BJ (cell line): Measurements from ENCODE around the gene ZSCAN30. TPM values are rescaled to one million over a fixed set of nuclear protein-coding genes. Genes with fewer than 3 reads are reported as not detected.

Experiments
- CTCF ChIA-PET: fragments of 350-600 bp; formaldehyde crosslinking; extraction: SDS; loops from one replicate; lab custom pipeline; 2021; ENCODE audit warnings: antibody characterized with exemption, inconsistent platforms; lab: Yijun Ruan, JAX
- POLR2A ChIA-PET: fragments of 300-600 bp; sonication (Branson Sonifier 250); formaldehyde crosslinking; extraction: SDS; loops from one replicate; lab custom pipeline; 2021; ENCODE audit warnings: antibody characterized with exemption; lab: Charles Lee
- DNase-seq: peaks from one replicate; pipeline ENCODE4 v3.0.0-alpha.2; 2011; ENCODE audit warnings: low read depth
- H3K27me3 ChIP-seq: 2 replicates; pipeline ENCODE4 v1.6.0; 2011; ENCODE audit warnings: low read length; ENCODE audit not compliant: control insufficient read depth, insufficient read depth
- H3K36me3 ChIP-seq: 2 replicates; pipeline ENCODE4 v1.5.1; 2011; ENCODE audit warnings: low read length; ENCODE audit not compliant: control insufficient read depth, insufficient read depth
- H3K4me3 ChIP-seq: 2 replicates; pipeline ENCODE4 v1.5.1; 2011; ENCODE audit warnings: low read depth, mild to moderate bottlenecking, control low read depth, low read length
- CTCF ChIP-seq: IDR thresholded peaks from 2 replicates; pipeline ENCODE4 v1.5.1; 2011; ENCODE audit warnings: low read depth, mild to moderate bottlenecking, control low read depth, inconsistent platforms, low read length, moderate library complexity; ENCODE audit not compliant: insufficient read depth
- polyA plus RNA-seq: library from polyadenylated mRNA; depleted of rRNA; stranded (reverse); fragments of >200 nt; gene quantifications from 2 replicates; pipeline ENCODE4 v1.2.3, GENCODE V29; 2011

ZSCAN30 gene
- polyA plus RNA-seq, 1 experiment = 7.5 TPM

- TF ChIP-seq CTCF = no peak
- Histone ChIP-seq H3K4me3 (no peak overlapping the region), H3K27me3 (no peaks in the 10 kb centered on the region), H3K36me3 (peaks cover 1% of the 10 kb centered on the region)
- ChIA-PET POLR2A (no interaction called here), CTCF (no interaction called here)
- DNase-seq = no peak
These were observed 41.5 kb upstream of the ZSCAN30 start for GRCh38 chr18:35331367-35332087.

GRCh38 chr18:35328868-35329267 is 38.8 kb upstream of the ZSCAN30 start:
- ChIA-PET POLR2A (no interaction called here), CTCF (no interaction called here)
- DNase-seq = no peak
- Histone ChIP-seq H3K4me3 (no peak overlapping the region), H3K27me3 (no peaks in the 10 kb centered on the region), H3K36me3 (0 out of 2 replicates have a peak, but pooled peaks cover 1% of the 10 kb centered on the region)
- no peak for TF ChIP-seq CTCF

- 0 out of 2 replicates have a peak, but pooled peaks cover 1% of the 10 kb centered on the region for H3K36me3 ChIP-seq
- CTCF ChIA-PET = no interaction called here
- no peak for TF ChIP-seq CTCF
- no peak overlapping the region for H3K4me3 ChIP-seq
- no peak for DNase-seq
- no peaks in the 10 kb centered on the region for H3K27me3 ChIP-seq
- POLR2A ChIA-PET = no interaction called here
These were observed 36.8 kb upstream of the ZSCAN30 start for GRCh38 chr18:35326695-35327387.

GRCh38 chr18:35324926-35325655 is 35.1 kb upstream of the ZSCAN30 start:
- Histone ChIP-seq H3K27me3 (no peaks in the 10 kb centered on the region), H3K36me3 (no peaks in the 10 kb centered on the region), H3K4me3 (no peak overlapping the region)
- POLR2A ChIA-PET = interaction anchor here (0.6 to 0.7 kb wide), 2 partner anchors 445 to 750 kb away, joined by 3 read pairs; no protein-coding TSS in a partner anchor
- DNase-seq = no peak
- CTCF ChIA-PET = interaction anchor here (1.0 kb wide), 3 partner anchors 15 to 89 kb away, joined by 3 read pairs; no protein-coding TSS in a partner anchor
- no peak for TF ChIP-seq CTCF
